ENCODE data around the gene RNF182. TPM values are rescaled to one million over a fixed set of nuclear protein-coding genes. Genes with fewer than 3 reads are reported as not detected.
A peak's percentile ranks its signal among the peaks of the same experiment; 100 is the strongest.

Gene RNF182
- total RNA-seq, 1 donor from 2014 or later = 15.3 TPM

DNA sequence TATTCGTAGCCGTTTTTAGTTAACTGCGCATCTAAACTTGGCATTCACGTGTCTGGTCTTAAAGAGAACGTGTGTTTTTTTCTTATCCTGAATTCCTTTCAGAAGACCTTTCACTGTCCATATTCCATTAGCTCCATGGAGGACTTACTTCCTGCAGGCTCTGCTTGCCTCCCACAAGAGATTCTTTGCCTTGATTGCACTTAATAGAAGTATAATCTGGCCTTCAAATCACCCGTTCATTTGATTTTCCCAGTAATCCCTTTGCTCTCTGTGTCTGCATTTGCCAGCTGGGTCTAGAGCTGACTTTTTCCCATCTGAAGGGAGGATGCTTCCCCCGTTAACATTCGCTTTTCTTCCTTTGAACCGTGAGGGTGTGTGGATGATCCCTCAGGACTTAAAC lies 79.5 kb downstream of the RNF182 start:
- peaks cover 22% of the 10 kb centered on the region for H3K4me1 Mint-ChIP-seq
- no peak overlapping the region for H3K27ac ChIP-seq
- no peak overlapping the region for H2AFZ ChIP-seq (replicated peaks)
- H3K4me2 ChIP-seq = peak overlapping the region; percentile 20
- H3K27me3 ChIP-seq = no peaks in the 10 kb centered on the region
- DNase-seq (ENCODE audit: low spot score) = no peak
- H3K4me3 ChIP-seq = no peak overlapping the region
- H4K20me1 ChIP-seq (ENCODE audit: low read depth) = no peaks in the 10 kb centered on the region
- H3K27ac Mint-ChIP-seq = no peak overlapping the region
- no peaks in the 10 kb centered on the region for H3K79me2 ChIP-seq (ENCODE audit: low read depth)
- H3K36me3 Mint-ChIP-seq = no peaks in the 10 kb centered on the region
- H3K9me3 Mint-ChIP-seq = no peaks in the 10 kb centered on the region
- no peak overlapping the region for H3K4me3 Mint-ChIP-seq
- TF ChIP-seq, protein P1, sequence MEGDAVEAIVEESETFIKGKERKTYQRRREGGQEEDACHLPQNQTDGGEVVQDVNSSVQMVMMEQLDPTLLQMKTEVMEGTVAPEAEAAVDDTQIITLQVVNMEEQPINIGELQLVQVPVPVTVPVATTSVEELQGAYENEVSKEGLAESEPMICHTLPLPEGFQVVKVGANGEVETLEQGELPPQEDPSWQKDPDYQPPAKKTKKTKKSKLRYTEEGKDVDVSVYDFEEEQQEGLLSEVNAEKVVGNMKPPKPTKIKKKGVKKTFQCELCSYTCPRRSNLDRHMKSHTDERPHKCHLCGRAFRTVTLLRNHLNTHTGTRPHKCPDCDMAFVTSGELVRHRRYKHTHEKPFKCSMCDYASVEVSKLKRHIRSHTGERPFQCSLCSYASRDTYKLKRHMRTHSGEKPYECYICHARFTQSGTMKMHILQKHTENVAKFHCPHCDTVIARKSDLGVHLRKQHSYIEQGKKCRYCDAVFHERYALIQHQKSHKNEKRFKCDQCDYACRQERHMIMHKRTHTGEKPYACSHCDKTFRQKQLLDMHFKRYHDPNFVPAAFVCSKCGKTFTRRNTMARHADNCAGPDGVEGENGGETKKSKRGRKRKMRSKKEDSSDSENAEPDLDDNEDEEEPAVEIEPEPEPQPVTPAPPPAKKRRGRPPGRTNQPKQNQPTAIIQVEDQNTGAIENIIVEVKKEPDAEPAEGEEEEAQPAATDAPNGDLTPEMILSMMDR (IDR thresholded peaks at IDR 0.05) = no peak
- no peaks in the 10 kb centered on the region for H3K36me3 ChIP-seq
- H3K4me1 ChIP-seq = peaks cover 27% of the 10 kb centered on the region
- no peak overlapping the region for H3K9ac ChIP-seq
- no peaks in the 10 kb centered on the region for H3K9me3 ChIP-seq (ENCODE audit: low read depth)
- H3K27me3 Mint-ChIP-seq (ENCODE audit: insufficient read depth, low read depth) = no peaks in the 10 kb centered on the region
- H3F3A ChIP-seq (ENCODE audit: low read depth) = peaks cover 7% of the 10 kb centered on the region

DNA sequence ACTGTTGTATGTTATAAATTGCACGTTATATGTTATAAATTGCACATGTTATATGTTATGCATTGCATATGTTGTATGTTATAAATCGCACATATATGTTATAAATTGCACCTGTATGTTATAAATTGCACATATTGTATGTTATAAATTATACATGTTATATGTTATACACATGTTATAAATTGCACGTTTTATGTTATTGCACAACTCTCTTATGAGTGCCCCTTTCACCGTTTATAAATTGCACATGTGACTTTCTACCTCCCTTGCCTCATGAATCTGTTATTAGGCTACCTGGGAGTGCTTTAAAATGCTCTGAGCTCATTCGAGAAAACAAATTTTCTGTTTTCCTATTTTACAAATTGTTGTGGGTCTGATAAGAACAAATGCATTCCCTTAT lies 84.1 kb downstream of the RNF182 start:
- H3K36me3 ChIP-seq = no peaks in the 10 kb centered on the region
- no peaks in the 10 kb centered on the region for H3K27me3 Mint-ChIP-seq (ENCODE audit: insufficient read depth, low read depth)
- H3K4me1 Mint-ChIP-seq = peaks cover 24% of the 10 kb centered on the region
- no peak overlapping the region for H3K4me3 Mint-ChIP-seq
- H3K36me3 Mint-ChIP-seq = no peaks in the 10 kb centered on the region
- no peak overlapping the region for H2AFZ ChIP-seq (replicated peaks)
- H3K9ac ChIP-seq = no peak overlapping the region
- no peaks in the 10 kb centered on the region for H4K20me1 ChIP-seq (ENCODE audit: low read depth)
- no peak overlapping the region for H3K4me3 ChIP-seq
- DNase-seq (ENCODE audit: low spot score) = no peak
- no peaks in the 10 kb centered on the region for H3K9me3 Mint-ChIP-seq
- peak overlapping the region; percentile 72 for H3K4me2 ChIP-seq
- no peak overlapping the region for H3K27ac Mint-ChIP-seq
- H3K79me2 ChIP-seq (ENCODE audit: low read depth) = no peaks in the 10 kb centered on the region
- H3K27me3 ChIP-seq = no peaks in the 10 kb centered on the region
- H3F3A ChIP-seq (ENCODE audit: low read depth) = peaks cover 15% of the 10 kb centered on the region
- peaks cover 38% of the 10 kb centered on the region for H3K4me1 ChIP-seq
- H3K9me3 ChIP-seq (ENCODE audit: low read depth) = no peaks in the 10 kb centered on the region
- TF ChIP-seq EZH2phosphoT487 (IDR thresholded peaks at IDR 0.05) (no peak), EZH2 (IDR thresholded peaks at IDR 0.05) (no peak)
- TF ChIP-seq, protein P1 (IDR thresholded peaks at IDR 0.05) = no peak
- no peak overlapping the region for H3K27ac ChIP-seq

DNA sequence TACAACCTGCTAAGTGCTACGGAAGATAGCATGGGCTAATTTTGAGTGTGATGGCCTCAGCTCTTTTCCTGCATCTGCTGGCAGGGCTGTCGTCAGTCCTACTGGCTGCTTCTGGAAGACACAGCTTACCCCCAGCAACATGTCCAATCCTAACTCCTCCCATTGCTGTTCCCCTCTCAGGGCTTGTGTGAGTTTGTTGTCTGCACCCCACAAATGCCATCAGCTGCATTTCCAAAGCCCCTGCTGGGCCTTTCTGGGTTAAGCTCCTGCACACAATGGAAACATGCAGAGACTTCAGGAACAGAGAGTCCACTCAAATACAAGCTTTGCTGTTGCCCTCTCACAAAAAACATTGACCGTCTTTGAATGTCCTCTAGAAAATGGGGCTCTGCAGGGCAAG lies 84.7 kb downstream of the RNF182 start:
- H3K27me3 ChIP-seq = no peaks in the 10 kb centered on the region
- H4K20me1 ChIP-seq (ENCODE audit: low read depth) = no peaks in the 10 kb centered on the region
- no peak overlapping the region for H2AFZ ChIP-seq (replicated peaks)
- peaks cover 36% of the 10 kb centered on the region for H3K4me1 ChIP-seq
- H3K4me1 Mint-ChIP-seq = peaks cover 24% of the 10 kb centered on the region
- no peak overlapping the region for H3K4me3 ChIP-seq
- peak overlapping the region; percentile 72 for H3K4me2 ChIP-seq
- peaks cover 15% of the 10 kb centered on the region for H3F3A ChIP-seq (ENCODE audit: low read depth)
- no peaks in the 10 kb centered on the region for H3K9me3 Mint-ChIP-seq
- H3K36me3 Mint-ChIP-seq = no peaks in the 10 kb centered on the region
- no peaks in the 10 kb centered on the region for H3K79me2 ChIP-seq (ENCODE audit: low read depth)
- H3K9ac ChIP-seq = no peak overlapping the region
- no peaks in the 10 kb centered on the region for H3K9me3 ChIP-seq (ENCODE audit: low read depth)
- H3K4me3 Mint-ChIP-seq = no peak overlapping the region
- peak; percentile 78 for DNase-seq (ENCODE audit: low spot score)
- no peaks in the 10 kb centered on the region for H3K36me3 ChIP-seq
- peak overlapping the region; percentile 18 for H3K27ac Mint-ChIP-seq
- peaks cover under 1% of the 10 kb centered on the region for H3K27me3 Mint-ChIP-seq (ENCODE audit: insufficient read depth, low read depth)
- H3K27ac ChIP-seq = no peak overlapping the region
- TF ChIP-seq EZH2phosphoT487 (IDR thresholded peaks at IDR 0.05) = no peak
- TF ChIP-seq EZH2 (IDR thresholded peaks at IDR 0.05) = no peak
- TF ChIP-seq, protein P1 (IDR thresholded peaks at IDR 0.05) = no peak
